ENCODE results near the gene GNG14.

The GNG14 gene

GRCh38 chr19:12664406-12665280 is 23.2 kb upstream of the GNG14 start:
- TF ChIP-seq, protein P1, sequence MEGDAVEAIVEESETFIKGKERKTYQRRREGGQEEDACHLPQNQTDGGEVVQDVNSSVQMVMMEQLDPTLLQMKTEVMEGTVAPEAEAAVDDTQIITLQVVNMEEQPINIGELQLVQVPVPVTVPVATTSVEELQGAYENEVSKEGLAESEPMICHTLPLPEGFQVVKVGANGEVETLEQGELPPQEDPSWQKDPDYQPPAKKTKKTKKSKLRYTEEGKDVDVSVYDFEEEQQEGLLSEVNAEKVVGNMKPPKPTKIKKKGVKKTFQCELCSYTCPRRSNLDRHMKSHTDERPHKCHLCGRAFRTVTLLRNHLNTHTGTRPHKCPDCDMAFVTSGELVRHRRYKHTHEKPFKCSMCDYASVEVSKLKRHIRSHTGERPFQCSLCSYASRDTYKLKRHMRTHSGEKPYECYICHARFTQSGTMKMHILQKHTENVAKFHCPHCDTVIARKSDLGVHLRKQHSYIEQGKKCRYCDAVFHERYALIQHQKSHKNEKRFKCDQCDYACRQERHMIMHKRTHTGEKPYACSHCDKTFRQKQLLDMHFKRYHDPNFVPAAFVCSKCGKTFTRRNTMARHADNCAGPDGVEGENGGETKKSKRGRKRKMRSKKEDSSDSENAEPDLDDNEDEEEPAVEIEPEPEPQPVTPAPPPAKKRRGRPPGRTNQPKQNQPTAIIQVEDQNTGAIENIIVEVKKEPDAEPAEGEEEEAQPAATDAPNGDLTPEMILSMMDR (IDR thresholded peaks at IDR 0.05): no peak
- no peak overlapping the region for H3K4me3 ChIP-seq
- peaks cover 27 to 65% (median 35%) of the 10 kb centered on the region in 3 donors for H3K36me3 ChIP-seq
- no peaks in the 10 kb centered on the region for H3K9me3 ChIP-seq
- intact Hi-C loops (cut with DNase I; ENCODE audit: low total_unique reads): no loop called here
- H3K27me3 ChIP-seq: no peaks in the 10 kb centered on the region
- peaks cover 0 to 39% (median 26%) of the 10 kb centered on the region in 4 donors for H3K4me1 ChIP-seq
- H3K27ac ChIP-seq: no peak overlapping the region
- DNase-seq: no peak

DNA sequence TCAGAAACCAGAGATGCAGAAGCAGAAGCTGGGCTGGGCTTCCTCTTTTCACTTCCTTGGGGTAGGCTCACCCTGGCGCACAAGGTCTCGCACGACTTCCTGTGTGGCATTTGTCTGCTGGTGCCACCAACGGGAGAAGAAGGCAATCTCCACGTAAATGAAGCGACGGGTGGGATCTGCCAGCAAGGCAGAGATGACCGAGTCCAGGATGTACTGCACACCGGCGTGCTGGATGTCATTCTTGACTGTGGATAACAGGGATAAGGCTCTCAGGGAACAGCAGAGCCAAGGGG is 22.6 kb upstream of the GNG14 start:
- intact Hi-C loops (cut with DNase I; ENCODE audit: low total_unique reads): no loop called here
- DNase-seq: peak; percentile 75 to 79

DNA sequence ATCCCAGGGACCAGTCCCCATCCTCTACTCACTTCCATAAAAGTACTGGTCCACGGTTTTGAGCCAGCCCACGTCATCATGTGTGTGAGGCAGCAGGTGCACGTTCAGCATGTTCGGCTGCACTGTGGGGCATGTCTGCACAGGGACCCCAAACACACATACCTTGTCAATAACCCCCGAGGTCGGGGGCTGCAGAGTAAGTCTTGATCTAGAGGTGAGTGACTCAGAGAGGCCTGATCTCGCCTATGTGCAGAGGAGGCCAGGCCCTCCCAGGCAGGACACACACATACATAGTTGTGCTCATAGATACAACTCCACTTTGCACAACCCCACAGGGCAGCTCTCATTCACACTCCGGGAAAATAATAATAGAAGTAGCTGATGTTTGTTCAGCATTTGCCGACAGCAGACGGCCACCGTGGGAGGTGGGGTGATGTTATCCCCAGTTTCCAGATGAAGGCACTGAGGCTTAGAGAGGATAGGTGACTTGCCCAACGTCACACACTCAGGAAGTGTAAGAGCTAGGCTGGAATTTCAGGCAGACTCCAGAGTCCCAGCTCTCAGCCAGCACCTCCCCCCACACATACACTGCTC is 22.0 kb upstream of the GNG14 start:
- H3K4me3 ChIP-seq: peak overlapping the region; percentile 60 to 83
- no peak for DNase-seq
- peaks cover 16 to 53% (median 35%) of the 10 kb centered on the region in 3 donors for H3K36me3 ChIP-seq
- no peaks in the 10 kb centered on the region for H3K27me3 ChIP-seq
- H3K9me3 ChIP-seq: no peaks in the 10 kb centered on the region
- intact Hi-C loops (cut with DNase I; ENCODE audit: low total_unique reads): no loop called here
- peak overlapping the region; percentile 47 to 93 for H3K27ac ChIP-seq
- H3K4me1 ChIP-seq: peaks cover 0 to 49% (median 35%) of the 10 kb centered on the region in 4 donors
- TF ChIP-seq, protein P1 (IDR thresholded peaks at IDR 0.05): no peak

More for the DNA sequence above, 22.6 kb upstream of the GNG14 start:
- H3K36me3 ChIP-seq: peaks cover 22 to 59% (median 35%) of the 10 kb centered on the region in 3 donors
- H3K9me3 ChIP-seq: no peaks in the 10 kb centered on the region
- TF ChIP-seq, protein P1 (IDR thresholded peaks at IDR 0.05): no peak
- no peak overlapping the region for H3K27ac ChIP-seq
- H3K4me1 ChIP-seq: peaks cover 0 to 44% (median 29%) of the 10 kb centered on the region in 4 donors
- no peaks in the 10 kb centered on the region for H3K27me3 ChIP-seq
- H3K4me3 ChIP-seq: peak overlapping the region; percentile 60 to 83

DNA sequence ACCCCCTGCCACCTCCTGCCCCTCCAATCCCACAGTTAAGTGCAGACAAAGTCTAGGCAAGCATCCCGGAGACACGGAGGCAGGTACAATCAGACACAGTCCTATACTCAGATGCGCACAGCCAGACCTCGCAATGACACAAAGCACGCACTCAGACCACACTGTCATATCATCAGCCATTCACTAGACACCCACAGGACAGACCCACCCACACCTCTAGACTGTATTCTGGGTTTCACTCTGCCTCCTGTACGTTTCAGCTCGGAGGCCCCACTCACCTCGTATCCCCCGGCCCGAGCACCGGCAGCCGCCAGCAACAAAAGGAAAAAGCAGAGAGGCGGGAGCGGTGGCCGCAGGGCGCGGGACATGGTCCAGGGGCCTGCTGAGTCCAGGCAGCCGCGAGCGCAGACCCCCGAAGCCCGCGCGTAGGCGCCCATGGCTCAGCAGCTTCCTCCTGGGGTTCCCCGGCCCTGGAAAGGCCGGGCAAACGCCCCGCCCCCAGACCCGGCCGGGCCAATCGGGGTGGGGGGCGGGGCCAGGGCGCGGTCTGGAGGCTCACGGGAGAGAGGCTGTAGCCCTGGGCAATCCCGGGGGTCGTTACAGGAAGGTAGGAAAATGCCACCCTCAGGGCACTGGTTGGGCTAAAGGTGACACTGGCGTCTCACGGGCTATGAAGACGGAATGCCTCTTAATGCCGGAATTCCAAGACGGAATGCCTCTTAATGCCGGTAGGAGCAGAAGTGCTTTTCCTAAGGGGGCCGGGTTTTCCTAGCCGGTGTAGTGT is 21.3 kb upstream of the GNG14 start, which contains the start of the genes MAN2B1 and WDR83:
TSS of gene MAN2B1 (minus strand) at position 478 of the 784 bp plus-strand sequence. CDS start at position 437, 41 bp downstream.
TSS of gene WDR83 (plus strand) at position 543 of the 784 bp plus-strand sequence. CDS start 2,984 bp downstream, outside the sequence.
- intact Hi-C loops (cut with DNase I; ENCODE audit: low total_unique reads): no loop called here
- H3K27ac ChIP-seq: peak within 1 kb of the TSS; percentile 47 to 93
- peak; percentile 76 to 88 for DNase-seq

More for the DNA sequence above, 21.3 kb upstream of the GNG14 start, which contains the start of the genes MAN2B1 and WDR83:
- Histone ChIP-seq H3K27me3 (no peaks in the 10 kb centered on the region), H3K36me3 (peaks cover 9 to 47% (median 28%) of the 10 kb centered on the region in 3 donors), H3K4me3 (peak within 1 kb of the TSS; percentile 60 to 83), H3K9me3 (no peaks in the 10 kb centered on the region), H3K4me1 (peaks cover 0 to 53% (median 38%) of the 10 kb centered on the region in 4 donors)
- TF ChIP-seq, protein P1 (IDR thresholded peaks at IDR 0.05): peak in 1 of 2 experiments; percentile 4
